Prostate gland (tissue), 2 donors: ENCODE results near the gene PCSK6. TPM values are rescaled to one million over a fixed set of nuclear protein-coding genes. Genes with fewer than 3 reads are reported as not detected.

ENCODE experiments used
- DNase-seq: peaks from one replicate; pipeline ENCODE4 v3.0.0-alpha.2; 2019; ENCODE audit warnings: low spot score
- H3K27ac ChIP-seq, 2 donors: fragments of 200-600 bp; sonication (generic); 2 replicates each; pipeline ENCODE4 v1.5.1; 2017 to 2019
- H3K27me3 ChIP-seq: fragments of 200-600 bp; sonication (generic); replicated peaks from 2 replicates; pipeline ENCODE4 v1.5.1; 2019; ENCODE audit not compliant: insufficient read depth
- H3K36me3 ChIP-seq, 2 donors: fragments of 200-600 bp; sonication (generic); 1 replicate in 1 of 2; 2 replicates in 1 of 2; pipeline versions ENCODE4 v1.5.1 to v1.8.1; 2017 to 2019
- H3K4me1 ChIP-seq: fragments of 200-600 bp; sonication (generic); replicated peaks from 2 replicates; pipeline ENCODE4 v1.5.1; 2019
- H3K4me3 ChIP-seq, 2 donors: fragments of 200-600 bp; sonication (generic); 2 replicates each; pipeline ENCODE4 v1.5.1; 2017 to 2019
- H3K9me3 ChIP-seq: fragments of 200-600 bp; sonication (generic); 2 replicates; pipeline ENCODE4 v1.5.1; 2017
- POLR2A ChIP-seq: fragments of 450-650 bp; IDR thresholded peaks from one replicate; pipeline ENCODE4 v1.6.1; 2016; ENCODE audit warnings: antibody characterized with exemption, mild to moderate bottlenecking
- POLR2AphosphoS5 ChIP-seq: sonication (generic); formaldehyde crosslinking; IDR thresholded peaks from one replicate; pipeline ENCODE4 v1.6.1; 2017; ENCODE audit warnings: antibody characterized with exemption
- WGBS: methylation state at CpG from one replicate; pipeline ENCODE4 v1.1.5; 2018; 5-methylcytosine and 5-hydroxymethylcytosine counted together
- intact Hi-C: fragments of 100-400 bp; cut with DNase I; formaldehyde crosslinking; loops from one replicate; pipeline ENCODE4 v1.14.2; 2022
- total RNA-seq, 2 donors: library from RNA; depleted of rRNA; stranded (reverse); fragments of >200 nt; gene quantifications; one replicate each; pipeline ENCODE4 v1.1.0, GENCODE V29; 2016
- TF ChIP-seq, protein P1 (sequence below), 4 experiments: fragments of 200-600 bp in 2 of 4; fragments of 450-650 bp in 2 of 4; sonication (generic) in 2 of 4; IDR thresholded peaks; 1 replicate in 3 of 4; 2 replicates in 1 of 4; pipeline ENCODE4 v1.5.1; 2016 to 2019; ENCODE audit warnings: antibody characterized with exemption in 4 of 4, mild to moderate bottlenecking in 2 of 4, moderate library complexity in 2 of 4

PCSK6 gene
- total RNA-seq, 2 donors from 2014 or later, result 4.4 to 84.1 TPM

DNA sequence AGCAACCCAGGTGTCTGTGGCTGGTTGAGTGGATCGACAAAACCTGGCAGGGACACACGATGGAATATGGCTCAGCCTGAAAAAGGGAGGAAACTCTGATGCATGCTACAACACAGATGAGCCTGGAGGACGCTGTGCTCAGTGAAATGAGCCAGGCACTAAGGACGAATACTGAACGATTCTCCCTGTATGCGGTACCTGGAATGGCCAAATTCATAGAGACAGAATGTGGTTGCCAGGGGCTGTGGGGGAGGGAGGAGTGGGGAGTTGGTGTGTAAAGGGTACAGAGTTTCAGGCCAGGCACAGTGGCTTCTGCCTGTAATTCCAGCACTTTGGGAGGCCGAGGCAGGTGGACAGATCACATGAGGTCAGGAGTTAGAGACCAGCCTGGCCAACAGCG lies 35.1 kb downstream of the PCSK6 start:
- intact Hi-C loops, result no loop called here
- no peak overlapping the region for H3K27ac ChIP-seq
- no peak overlapping the region for H3K4me3 ChIP-seq
- TF ChIP-seq, protein P1, sequence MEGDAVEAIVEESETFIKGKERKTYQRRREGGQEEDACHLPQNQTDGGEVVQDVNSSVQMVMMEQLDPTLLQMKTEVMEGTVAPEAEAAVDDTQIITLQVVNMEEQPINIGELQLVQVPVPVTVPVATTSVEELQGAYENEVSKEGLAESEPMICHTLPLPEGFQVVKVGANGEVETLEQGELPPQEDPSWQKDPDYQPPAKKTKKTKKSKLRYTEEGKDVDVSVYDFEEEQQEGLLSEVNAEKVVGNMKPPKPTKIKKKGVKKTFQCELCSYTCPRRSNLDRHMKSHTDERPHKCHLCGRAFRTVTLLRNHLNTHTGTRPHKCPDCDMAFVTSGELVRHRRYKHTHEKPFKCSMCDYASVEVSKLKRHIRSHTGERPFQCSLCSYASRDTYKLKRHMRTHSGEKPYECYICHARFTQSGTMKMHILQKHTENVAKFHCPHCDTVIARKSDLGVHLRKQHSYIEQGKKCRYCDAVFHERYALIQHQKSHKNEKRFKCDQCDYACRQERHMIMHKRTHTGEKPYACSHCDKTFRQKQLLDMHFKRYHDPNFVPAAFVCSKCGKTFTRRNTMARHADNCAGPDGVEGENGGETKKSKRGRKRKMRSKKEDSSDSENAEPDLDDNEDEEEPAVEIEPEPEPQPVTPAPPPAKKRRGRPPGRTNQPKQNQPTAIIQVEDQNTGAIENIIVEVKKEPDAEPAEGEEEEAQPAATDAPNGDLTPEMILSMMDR (IDR thresholded peaks at IDR 0.05), result no peak
- TF ChIP-seq POLR2AphosphoS5 (no peak), POLR2A (no peak)
- H3K9me3 ChIP-seq, result no peaks in the 10 kb centered on the region
- no peaks in the 10 kb centered on the region for H3K27me3 ChIP-seq
- DNase-seq, result no peak
- no peaks in the 10 kb centered on the region for H3K36me3 ChIP-seq
- H3K4me1 ChIP-seq, result no peaks in the 10 kb centered on the region
- WGBS, result 93% methylated on average over 8 of the region's 8 CpGs

DNA sequence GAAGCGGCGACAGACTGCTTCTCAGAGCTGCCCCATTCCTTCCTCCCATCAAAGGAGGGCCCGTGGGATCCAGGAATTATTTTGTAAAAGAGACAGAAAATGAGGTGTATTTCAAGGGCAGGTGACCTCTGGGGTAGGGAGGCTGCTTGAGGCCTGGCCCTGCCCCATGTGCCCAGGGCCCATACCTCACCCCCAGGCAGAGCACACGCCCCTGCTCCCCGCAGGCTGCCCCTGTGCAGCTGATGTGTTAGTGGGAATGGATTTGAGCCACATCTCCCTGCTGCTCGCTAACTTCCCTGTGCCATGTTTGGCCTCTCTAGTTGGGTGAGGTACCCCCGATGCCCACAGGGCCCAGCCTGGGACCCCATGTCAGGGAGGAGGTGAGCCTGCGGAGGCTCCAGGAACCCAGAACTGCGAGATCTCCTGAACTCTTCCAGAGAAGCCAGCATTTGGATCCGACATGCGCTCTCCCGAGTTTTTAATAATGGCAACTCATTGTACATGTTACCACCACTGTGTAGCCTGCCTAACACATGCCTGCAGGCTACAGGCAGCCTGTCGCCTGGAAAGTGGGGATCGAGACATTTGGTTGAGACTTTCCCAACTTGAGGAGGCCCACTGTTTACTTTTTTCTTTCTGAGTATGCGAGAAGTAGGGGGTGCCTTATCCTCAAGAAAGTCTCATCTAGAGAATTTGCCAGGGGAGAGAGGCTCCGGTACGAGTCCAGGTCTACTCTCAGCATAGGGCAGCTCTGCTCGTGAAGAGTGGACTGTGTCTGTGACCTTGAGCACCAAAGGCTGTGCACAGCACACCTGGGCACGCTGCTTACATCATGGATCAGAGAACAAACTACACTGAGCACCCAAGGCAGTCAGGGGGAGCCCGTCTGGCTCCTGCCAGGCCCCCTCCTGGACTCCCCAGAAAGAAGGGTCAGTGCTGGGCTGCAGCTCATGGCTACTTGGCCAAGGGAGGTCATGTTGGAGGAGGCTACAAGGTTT lies 36.1 kb downstream of the PCSK6 start:
- Histone ChIP-seq H3K9me3 (no peaks in the 10 kb centered on the region), H3K4me1 (no peaks in the 10 kb centered on the region), H3K27ac (no peak overlapping the region), H3K4me3 (no peak overlapping the region), H3K36me3 (no peaks in the 10 kb centered on the region), H3K27me3 (no peaks in the 10 kb centered on the region)
- TF ChIP-seq POLR2A, result no peak
- TF ChIP-seq POLR2AphosphoS5, result no peak
- TF ChIP-seq, protein P1 (IDR thresholded peaks at IDR 0.05), result no peak
- intact Hi-C loops, result no loop called here
- 96% methylated on average over 20 of the region's 20 CpGs for WGBS
- DNase-seq, result no peak

DNA sequence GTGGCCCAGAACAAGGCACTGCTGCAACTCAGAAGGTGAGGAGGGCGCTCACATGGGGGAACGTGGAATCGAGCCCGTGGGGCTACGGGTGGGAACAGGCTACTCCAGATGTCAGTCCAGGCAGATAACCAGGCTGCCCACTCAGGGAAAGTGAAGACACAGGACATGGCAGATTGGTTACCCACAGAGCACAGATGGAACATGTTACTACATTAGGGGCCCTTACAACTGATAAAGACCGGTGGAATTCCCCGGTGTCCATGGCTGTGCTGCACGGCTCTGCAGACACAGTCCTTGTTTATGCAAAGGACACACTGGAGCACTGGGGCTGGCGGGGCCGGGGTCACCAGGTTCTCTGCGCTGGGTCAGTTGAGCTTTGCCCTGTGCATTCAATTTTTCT lies 36.9 kb downstream of the PCSK6 start:
- Histone ChIP-seq H3K27me3 (no peaks in the 10 kb centered on the region), H3K4me3 (no peak overlapping the region), H3K27ac (no peak overlapping the region), H3K4me1 (no peaks in the 10 kb centered on the region), H3K36me3 (no peaks in the 10 kb centered on the region), H3K9me3 (no peaks in the 10 kb centered on the region)
- DNase-seq, result no peak
- intact Hi-C loops, result no loop called here
- WGBS, result 85% methylated on average over 11 of the region's 11 CpGs
- TF ChIP-seq POLR2AphosphoS5, result no peak
- no peak for TF ChIP-seq POLR2A
- TF ChIP-seq, protein P1 (IDR thresholded peaks at IDR 0.05), result no peak

DNA sequence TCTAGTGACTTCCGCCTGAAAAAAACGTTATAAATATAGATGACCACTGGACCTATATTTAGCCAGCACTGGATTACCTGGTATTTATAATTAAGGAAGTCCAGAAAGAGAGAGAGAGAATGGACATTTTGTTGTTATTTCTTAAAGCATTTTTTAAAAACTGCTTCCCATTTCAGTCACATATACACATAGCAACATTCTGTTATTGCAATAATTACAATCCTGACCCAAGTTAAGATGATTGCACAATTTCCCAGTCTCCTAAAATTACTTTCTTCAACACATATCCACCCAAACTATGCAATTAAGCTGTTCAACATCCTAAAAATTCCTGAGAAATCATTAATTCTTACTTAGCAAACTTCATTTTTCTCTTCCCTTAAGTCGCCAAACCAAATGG lies 37.7 kb downstream of the PCSK6 start:
- no peaks in the 10 kb centered on the region for H3K9me3 ChIP-seq
- H3K36me3 ChIP-seq, result no peaks in the 10 kb centered on the region
- TF ChIP-seq POLR2A (no peak), POLR2AphosphoS5 (no peak)
- TF ChIP-seq, protein P1 (IDR thresholded peaks at IDR 0.05), result no peak
- no peaks in the 10 kb centered on the region for H3K27me3 ChIP-seq
- no peak overlapping the region for H3K4me3 ChIP-seq
- no peak overlapping the region for H3K27ac ChIP-seq
- WGBS, result 81% methylated on average over 3 of the region's 3 CpGs
- no peak for DNase-seq
- H3K4me1 ChIP-seq, result no peaks in the 10 kb centered on the region
- intact Hi-C loops, result no loop called here
